Mucosa of descending colon (tissue), 3 donors: ENCODE measurements around the gene SLC16A12. TPM values are rescaled to one million over a fixed set of nuclear protein-coding genes. Genes with fewer than 3 reads are reported as not detected.

Source experiments
- ATAC-seq: fragments of 200-7000 bp; cut with Tn5 transposase; one replicate; pipeline ENCODE4 v1.9.1; 2020; ENCODE audit warnings: mild to moderate bottlenecking, moderate library complexity
- DNase-seq, 3 donors: peaks; one replicate each; pipeline ENCODE4 v3.0.0-alpha.2; 2020
- H3K36me3 ChIP-seq: fragments of 200-600 bp; one replicate; pipeline ENCODE4 v1.8.0; 2021; ENCODE audit warnings: low read depth, mild to moderate bottlenecking
- H3K4me1 ChIP-seq: fragments of 200-600 bp; one replicate; pipeline ENCODE4 v1.8.0; 2021; ENCODE audit warnings: low read depth, mild to moderate bottlenecking
- H3K4me3 ChIP-seq: fragments of 200-600 bp; one replicate; pipeline ENCODE4 v1.8.0; 2021; ENCODE audit warnings: mild to moderate bottlenecking
- H3K9me3 ChIP-seq: fragments of 200-600 bp; one replicate; pipeline ENCODE4 v1.8.0; 2021; ENCODE audit warnings: mild to moderate bottlenecking
- intact Hi-C, 2 donors: fragments of 100-400 bp; cut with DNase I in 1 of 2; cut with micrococcal nuclease in 1 of 2; formaldehyde crosslinking; loops; one replicate each; pipeline versions ENCODE4 v1.11.0 to v1.11.1; 2022; cut with DNase I, micrococcal nuclease
- total RNA-seq, 3 donors: library from RNA; stranded (reverse); fragmentation: NEBNext Ultra II Directional in 2 of 3; extraction: Animal tissue kit (Norgen Biotek cat#: 25700) in 2 of 3; gene quantifications; one replicate each; pipeline versions ENCODE4 v1.2.1 to v1.2.4, GENCODE V29; 2021 to 2023
- TF ChIP-seq, protein P1 (sequence below): fragments of 200-600 bp; IDR thresholded peaks from one replicate; pipeline ENCODE4 v1.8.0; 2022; ENCODE audit warnings: antibody characterized with exemption, mild to moderate bottlenecking
- donor health status: DM: no; HTN: no; CAD: no; lungs with moderate emphysema.
- donor health status: DM: no; HTN: no; CAD: no.
- donor health status: DM: no; HTN: yes; CAD: no.

SLC16A12 gene
- total RNA-seq, 3 donors from 2014 or later = 0.12 to 0.47 (median 0.23) TPM

DNA sequence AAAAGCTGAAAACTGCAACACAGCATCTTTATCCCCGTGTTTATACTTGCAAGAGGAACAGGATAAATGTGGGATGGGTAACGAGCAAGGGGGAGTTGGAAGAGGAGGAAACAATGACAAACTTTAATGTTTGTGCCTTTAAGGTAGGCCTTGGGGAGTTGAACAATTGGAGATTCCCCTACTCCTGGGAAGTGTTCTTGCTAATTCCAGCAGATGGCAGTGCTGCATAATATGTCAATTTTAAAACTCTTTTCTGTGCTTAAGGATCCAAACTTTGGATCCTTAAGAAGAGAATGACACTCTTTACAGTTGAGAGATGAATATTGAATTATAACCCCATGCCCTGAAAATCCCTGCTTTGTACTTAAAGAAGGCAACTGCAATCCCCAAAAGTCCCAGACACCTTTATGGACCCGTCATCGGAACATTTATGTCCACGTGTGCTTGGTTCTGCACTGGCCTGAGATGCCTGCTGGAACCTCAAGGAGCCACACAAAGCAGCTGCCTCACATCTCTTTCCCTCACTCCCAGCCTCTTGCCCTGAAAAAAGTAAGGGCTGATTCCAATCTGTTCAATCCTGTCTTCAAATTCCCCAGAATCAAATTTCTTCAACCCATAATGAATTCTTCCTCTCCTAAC, 109.0 kb downstream of the SLC16A12 start:
- H3K4me3 ChIP-seq = no peak overlapping the region
- peak; percentile 72 for ATAC-seq
- intact Hi-C loops = loop anchor here (2.0 kb wide), 1 partner anchor 138 kb away; no protein-coding TSS in a partner anchor
- no peaks in the 10 kb centered on the region for H3K9me3 ChIP-seq
- peak in 1 of 3 donors; percentile 50 for DNase-seq
- TF ChIP-seq, protein P1, sequence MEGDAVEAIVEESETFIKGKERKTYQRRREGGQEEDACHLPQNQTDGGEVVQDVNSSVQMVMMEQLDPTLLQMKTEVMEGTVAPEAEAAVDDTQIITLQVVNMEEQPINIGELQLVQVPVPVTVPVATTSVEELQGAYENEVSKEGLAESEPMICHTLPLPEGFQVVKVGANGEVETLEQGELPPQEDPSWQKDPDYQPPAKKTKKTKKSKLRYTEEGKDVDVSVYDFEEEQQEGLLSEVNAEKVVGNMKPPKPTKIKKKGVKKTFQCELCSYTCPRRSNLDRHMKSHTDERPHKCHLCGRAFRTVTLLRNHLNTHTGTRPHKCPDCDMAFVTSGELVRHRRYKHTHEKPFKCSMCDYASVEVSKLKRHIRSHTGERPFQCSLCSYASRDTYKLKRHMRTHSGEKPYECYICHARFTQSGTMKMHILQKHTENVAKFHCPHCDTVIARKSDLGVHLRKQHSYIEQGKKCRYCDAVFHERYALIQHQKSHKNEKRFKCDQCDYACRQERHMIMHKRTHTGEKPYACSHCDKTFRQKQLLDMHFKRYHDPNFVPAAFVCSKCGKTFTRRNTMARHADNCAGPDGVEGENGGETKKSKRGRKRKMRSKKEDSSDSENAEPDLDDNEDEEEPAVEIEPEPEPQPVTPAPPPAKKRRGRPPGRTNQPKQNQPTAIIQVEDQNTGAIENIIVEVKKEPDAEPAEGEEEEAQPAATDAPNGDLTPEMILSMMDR = no peak
- no peaks in the 10 kb centered on the region for H3K4me1 ChIP-seq
- H3K36me3 ChIP-seq = no peaks in the 10 kb centered on the region

DNA sequence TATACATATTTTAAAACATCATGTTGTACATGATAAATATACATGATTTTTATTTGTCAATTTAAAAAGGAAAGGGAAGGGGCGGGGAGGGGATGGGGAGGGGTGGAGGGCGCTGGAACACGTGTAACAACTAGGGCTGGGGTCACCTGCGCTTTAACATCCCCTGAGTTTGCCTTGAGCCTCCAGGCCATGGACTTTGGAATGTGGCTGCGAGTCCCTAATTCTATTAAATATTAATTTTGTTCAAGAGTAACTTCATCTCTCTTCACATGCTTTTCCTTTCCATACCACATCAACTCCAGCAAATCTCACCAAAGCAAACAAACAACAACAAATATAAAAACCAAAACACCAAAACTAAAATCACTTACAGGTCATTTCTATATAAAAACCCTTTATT, 110.4 kb downstream of the SLC16A12 start:
- H3K4me3 ChIP-seq = no peak overlapping the region
- H3K36me3 ChIP-seq = no peaks in the 10 kb centered on the region
- H3K4me1 ChIP-seq = no peaks in the 10 kb centered on the region
- TF ChIP-seq, protein P1 = no peak
- intact Hi-C loops = no loop called here
- no peak for ATAC-seq
- no peaks in the 10 kb centered on the region for H3K9me3 ChIP-seq
- no peak for DNase-seq

DNA sequence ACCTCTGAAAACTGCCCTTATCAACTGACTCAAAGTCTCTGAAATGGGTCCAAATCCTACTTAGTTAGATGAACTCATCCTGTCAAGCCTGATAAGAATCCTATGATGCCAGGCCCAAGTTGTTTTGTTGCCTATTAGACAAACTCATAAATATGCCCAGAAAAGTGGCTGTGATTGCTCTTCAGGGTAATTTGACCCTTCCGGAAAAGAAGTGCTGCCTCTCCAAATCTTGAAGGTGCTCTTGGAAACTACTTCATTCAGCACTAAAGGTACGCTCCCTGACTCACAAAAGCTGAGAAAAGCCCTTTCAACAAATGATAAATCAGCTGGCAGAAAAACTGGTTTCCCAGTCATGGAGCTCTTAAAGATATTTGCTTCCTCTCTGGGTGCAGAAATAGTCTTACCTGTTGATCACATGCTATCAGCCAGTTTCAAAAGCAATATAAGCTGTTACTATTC, 114.3 kb downstream of the SLC16A12 start:
- Histone ChIP-seq H3K4me3 (no peak overlapping the region), H3K36me3 (no peaks in the 10 kb centered on the region), H3K4me1 (peaks cover 15% of the 10 kb centered on the region), H3K9me3 (no peaks in the 10 kb centered on the region)
- intact Hi-C loops = no loop called here
- TF ChIP-seq, protein P1 = no peak
- DNase-seq (no peak), ATAC-seq (no peak)

DNA sequence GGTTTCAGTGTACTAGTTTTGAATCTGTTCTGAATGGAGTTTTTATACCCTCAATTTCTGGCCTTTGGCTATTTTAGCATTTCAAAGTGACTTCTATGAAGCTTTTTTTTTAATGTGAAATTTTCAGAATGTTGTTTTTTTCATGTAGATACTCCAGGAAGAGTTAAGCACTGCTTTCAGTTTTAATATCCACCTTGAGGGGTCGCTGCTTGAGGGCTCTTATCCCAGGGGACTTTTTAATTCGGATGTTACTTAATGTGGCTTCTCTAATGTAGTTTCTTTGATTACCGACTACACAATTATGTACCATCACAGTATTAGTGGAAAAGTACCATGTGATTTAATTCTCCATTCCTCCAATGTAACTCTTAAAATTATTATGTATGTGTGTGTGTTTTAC, 115.8 kb downstream of the SLC16A12 start:
- Histone ChIP-seq H3K9me3 (no peaks in the 10 kb centered on the region), H3K36me3 (no peaks in the 10 kb centered on the region), H3K4me1 (peaks cover 19% of the 10 kb centered on the region), H3K4me3 (no peak overlapping the region)
- TF ChIP-seq, protein P1 = no peak
- no peak for ATAC-seq
- intact Hi-C loops = loop anchor here in 1 of 2 donors (10.0 kb wide), 1 partner anchor 165 kb away; the partner anchor contains the start of gene LIPA
- DNase-seq = no peak

DNA sequence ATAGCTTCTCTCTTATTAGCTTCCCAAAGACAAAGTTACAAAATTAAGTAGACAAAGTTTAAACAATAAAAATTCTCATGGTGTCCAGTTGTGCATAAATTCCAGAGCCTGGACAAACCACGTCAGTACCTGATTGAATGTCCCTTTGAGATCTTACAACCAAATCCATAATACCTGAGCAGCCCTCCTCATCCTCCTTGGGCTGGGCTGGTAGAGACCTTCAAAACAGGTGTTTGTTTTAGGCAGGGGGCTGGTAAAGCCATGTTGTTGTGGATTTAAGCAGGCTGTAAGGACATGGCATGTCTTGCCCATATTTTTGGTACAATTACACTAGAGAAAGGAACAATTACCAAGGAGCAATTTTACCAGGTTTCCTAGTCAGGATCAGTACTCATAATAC, 118.9 kb downstream of the SLC16A12 start:
- TF ChIP-seq, protein P1 = no peak
- ATAC-seq = no peak
- Histone ChIP-seq H3K36me3 (no peaks in the 10 kb centered on the region), H3K4me3 (no peak overlapping the region), H3K4me1 (peaks cover 19% of the 10 kb centered on the region), H3K9me3 (no peaks in the 10 kb centered on the region)
- no peak for DNase-seq
- intact Hi-C loops = loop anchor here in 1 of 2 donors (10.0 kb wide), 1 partner anchor 162 kb away; the partner anchor contains the start of gene LIPA
